NOMO-1 treated with DMSO at 0.1 percent for 48 hours (cell line): ENCODE measurements around the gene RAB31.

ENCODE experiments used
- DNase-seq: peaks from one replicate; lab custom pipeline; 2025; ENCODE audit not compliant: unreplicated experiment; lab: John Stamatoyannopoulos, UW

The RAB31 gene

GRCh38 chr18:9859232-9859631 is 151.1 kb downstream of the RAB31 start:
- DNase-seq: no peak

GRCh38 chr18:9860682-9861081 is 152.6 kb downstream of the RAB31 start:
- no peak for DNase-seq

GRCh38 chr18:9861157-9861556 is 153.1 kb downstream of the RAB31 start:
- no peak for DNase-seq

- DNase-seq: peak; percentile 43
These were observed 153.8 kb downstream of the RAB31 start for GRCh38 chr18:9861933-9862332.

GRCh38 chr18:9862686-9863085 is 154.6 kb downstream of the RAB31 start:
- DNase-seq: no peak

- DNase-seq: no peak
These were observed 155.2 kb downstream of the RAB31 start for GRCh38 chr18:9863282-9863681.

- DNase-seq: no peak
These were observed 157.8 kb downstream of the RAB31 start for GRCh38 chr18:9865764-9866490.

GRCh38 chr18:9866627-9867026 is 158.5 kb downstream of the RAB31 start:
- DNase-seq: no peak

- DNase-seq: no peak
These were observed 159.0 kb downstream of the RAB31 start for GRCh38 chr18:9867071-9867594.

GRCh38 chr18:9868857-9869714 is 161.0 kb downstream of the RAB31 start:
- DNase-seq: peak; percentile 24

- DNase-seq: peak; percentile 99
These were observed 161.8 kb downstream of the RAB31 start for GRCh38 chr18:9869715-9870430.

- no peak for DNase-seq
These were observed 162.4 kb downstream of the RAB31 start for GRCh38 chr18:9870431-9871008.

GRCh38 chr18:9871244-9871746 is 163.2 kb downstream of the RAB31 start:
- peak; percentile 13 for DNase-seq

GRCh38 chr18:9872823-9873222 is 164.7 kb downstream of the RAB31 start:
- no peak for DNase-seq

- no peak for DNase-seq
These were observed 166.6 kb downstream of the RAB31 start for GRCh38 chr18:9874728-9875127.

GRCh38 chr18:9876212-9876866 is 168.2 kb downstream of the RAB31 start:
- no peak for DNase-seq

GRCh38 chr18:9876867-9877654 is 169.0 kb downstream of the RAB31 start:
- no peak for DNase-seq

- no peak for DNase-seq
These were observed 169.5 kb downstream of the RAB31 start for GRCh38 chr18:9877655-9878014.

GRCh38 chr18:9878095-9878494 is 170.0 kb downstream of the RAB31 start:
- no peak for DNase-seq
